ENCODE data around the gene IRX4.

The IRX4 gene

GRCh38 chr5:1864896-1865440 is 17.8 kb downstream of the IRX4 start:
- H3K4me3 ChIP-seq: no peak overlapping the region
- no peak overlapping the region for H3K9ac ChIP-seq (ENCODE audit: insufficient read length)
- TF ChIP-seq FOXP2 (optimal IDR thresholded peaks at IDR 0.05; ENCODE audit: control extremely low read depth, extremely low read length, insufficient read depth): no peak
- TF ChIP-seq POLR2AphosphoS5 (IDR thresholded peaks at IDR 0.05; ENCODE audit: borderline replicate concordance, low read depth, low read length): no peak
- TF ChIP-seq EZH2 (IDR thresholded peaks at IDR 0.05): no peak
- no peak overlapping the region for H3K27ac ChIP-seq
- H3K9me3 ChIP-seq (ENCODE audit: low read depth, low read length): no peaks in the 10 kb centered on the region
- no peaks in the 10 kb centered on the region for H3K36me3 ChIP-seq (ENCODE audit: insufficient read depth, low read length)
- DNase-seq (ENCODE audit: low read depth, low spot score): no peak

- Histone ChIP-seq H3K9ac (ENCODE audit: insufficient read length) (no peak overlapping the region), H3K27ac (no peak overlapping the region), H3K9me3 (ENCODE audit: low read depth, low read length) (no peaks in the 10 kb centered on the region), H3K36me3 (ENCODE audit: insufficient read depth, low read length) (no peaks in the 10 kb centered on the region), H3K4me3 (no peak overlapping the region)
- no peak for DNase-seq (ENCODE audit: low read depth, low spot score)
- no peak for TF ChIP-seq EZH2 (IDR thresholded peaks at IDR 0.05)
- no peak for TF ChIP-seq FOXP2 (optimal IDR thresholded peaks at IDR 0.05; ENCODE audit: control extremely low read depth, extremely low read length, insufficient read depth)
- TF ChIP-seq POLR2AphosphoS5 (IDR thresholded peaks at IDR 0.05; ENCODE audit: borderline replicate concordance, low read depth, low read length): no peak
Observed at GRCh38 chr5:1860949-1861348, 21.8 kb downstream of the IRX4 start.

DNA sequence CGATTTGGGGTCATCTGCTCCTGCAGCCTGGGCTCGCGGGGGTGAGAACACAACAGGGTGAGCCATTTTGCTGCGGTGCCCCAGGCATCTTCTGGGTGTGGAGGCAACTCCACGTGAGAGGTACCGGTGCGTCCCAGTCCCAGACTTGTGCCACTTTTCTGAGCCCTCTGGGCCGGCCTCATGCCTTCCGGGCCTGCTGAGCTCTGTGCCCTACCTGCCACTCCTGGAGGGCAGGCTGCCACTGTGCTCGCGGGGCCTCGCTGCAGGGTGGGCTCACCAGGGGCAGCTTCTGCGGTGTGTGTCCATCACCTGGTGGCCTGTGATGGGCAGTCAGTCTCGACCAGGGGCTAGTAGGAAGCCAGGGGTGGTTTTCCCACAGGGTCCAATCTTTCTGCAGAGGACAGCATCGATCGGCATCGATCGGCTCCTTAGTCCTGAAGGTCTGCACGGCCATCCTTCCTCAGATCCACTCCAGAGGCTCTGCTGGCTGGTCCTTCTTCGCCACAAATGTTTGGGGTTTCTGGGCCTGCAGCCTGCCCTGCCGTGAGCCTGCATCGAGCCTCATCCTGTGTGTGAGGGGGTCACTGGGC is 22.6 kb downstream of the IRX4 start:
- Histone ChIP-seq H3K36me3 (ENCODE audit: insufficient read depth, low read length) (no peaks in the 10 kb centered on the region), H3K9me3 (ENCODE audit: low read depth, low read length) (no peaks in the 10 kb centered on the region), H3K9ac (ENCODE audit: insufficient read length) (no peak overlapping the region), H3K27ac (no peak overlapping the region), H3K4me3 (no peak overlapping the region)
- no peak for DNase-seq (ENCODE audit: low read depth, low spot score)
- no peak for TF ChIP-seq EZH2 (IDR thresholded peaks at IDR 0.05)

DNA sequence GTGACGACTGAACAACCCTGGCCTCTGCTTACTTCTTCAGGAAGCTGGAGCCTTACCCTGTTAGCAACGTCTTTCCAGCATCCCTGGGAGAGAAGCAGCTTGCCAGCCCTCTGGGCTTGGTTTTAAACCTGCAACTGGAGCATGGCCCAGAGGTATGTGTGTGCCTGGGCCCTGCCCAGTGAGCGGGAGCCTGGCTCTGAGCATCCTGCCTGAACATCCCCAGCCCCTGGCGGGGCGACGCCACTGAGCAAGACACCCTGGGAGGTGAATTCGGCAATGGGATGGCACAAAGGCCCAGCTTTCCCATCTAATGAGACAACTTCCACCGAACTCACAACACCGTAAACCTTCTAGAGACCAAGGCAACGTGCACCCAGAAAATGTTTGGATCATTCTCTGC is 23.6 kb downstream of the IRX4 start:
- TF ChIP-seq FOXP2 (optimal IDR thresholded peaks at IDR 0.05; ENCODE audit: control extremely low read depth, extremely low read length, insufficient read depth) (no peak), POLR2AphosphoS5 (IDR thresholded peaks at IDR 0.05; ENCODE audit: borderline replicate concordance, low read depth, low read length) (no peak)
- H3K9ac ChIP-seq (ENCODE audit: insufficient read length): no peak overlapping the region

DNA sequence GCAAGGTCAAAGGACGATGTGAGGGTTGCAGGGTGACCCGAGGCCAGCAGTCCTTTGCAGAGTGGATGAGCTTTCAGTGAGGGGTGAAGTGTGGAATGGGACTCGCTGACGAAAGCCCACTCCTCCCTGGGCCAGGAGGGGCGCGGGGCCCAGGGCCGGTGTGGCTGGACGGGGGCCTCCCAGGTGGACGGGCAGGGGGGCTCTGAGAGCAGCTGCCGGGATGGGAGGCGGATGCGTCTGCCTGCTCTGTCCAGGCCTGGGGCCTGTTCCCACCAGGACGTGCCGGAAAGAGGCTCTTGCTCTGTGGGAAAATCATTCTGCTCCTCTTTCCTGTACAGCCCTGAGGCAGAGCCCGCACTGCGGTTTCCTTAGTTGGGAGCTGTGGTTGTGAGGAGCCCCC is 24.3 kb downstream of the IRX4 start:
- Histone ChIP-seq H3K9ac (ENCODE audit: insufficient read length) (no peak overlapping the region), H3K9me3 (ENCODE audit: low read depth, low read length) (no peaks in the 10 kb centered on the region), H3K36me3 (ENCODE audit: insufficient read depth, low read length) (no peaks in the 10 kb centered on the region), H3K27ac (no peak overlapping the region), H3K4me3 (no peak overlapping the region)
- DNase-seq (ENCODE audit: low read depth, low spot score): no peak
- TF ChIP-seq FOXP2 (optimal IDR thresholded peaks at IDR 0.05; ENCODE audit: control extremely low read depth, extremely low read length, insufficient read depth) (no peak), POLR2AphosphoS5 (IDR thresholded peaks at IDR 0.05; ENCODE audit: borderline replicate concordance, low read depth, low read length) (no peak), EZH2 (IDR thresholded peaks at IDR 0.05) (no peak)

More for the DNA sequence above, 23.6 kb downstream of the IRX4 start:
- Histone ChIP-seq H3K36me3 (ENCODE audit: insufficient read depth, low read length) (no peaks in the 10 kb centered on the region), H3K27ac (no peak overlapping the region), H3K4me3 (no peak overlapping the region), H3K9me3 (ENCODE audit: low read depth, low read length) (no peaks in the 10 kb centered on the region)
- DNase-seq (ENCODE audit: low read depth, low spot score): no peak

- Histone ChIP-seq H3K27ac (no peak overlapping the region), H3K9ac (ENCODE audit: insufficient read length) (no peak overlapping the region), H3K9me3 (ENCODE audit: low read depth, low read length) (no peaks in the 10 kb centered on the region), H3K4me3 (no peak overlapping the region), H3K36me3 (ENCODE audit: insufficient read depth, low read length) (no peaks in the 10 kb centered on the region)
- no peak for DNase-seq (ENCODE audit: low read depth, low spot score)
- no peak for TF ChIP-seq FOXP2 (optimal IDR thresholded peaks at IDR 0.05; ENCODE audit: control extremely low read depth, extremely low read length, insufficient read depth)
- TF ChIP-seq POLR2AphosphoS5 (IDR thresholded peaks at IDR 0.05; ENCODE audit: borderline replicate concordance, low read depth, low read length): no peak
- no peak for TF ChIP-seq EZH2 (IDR thresholded peaks at IDR 0.05)
Observed at GRCh38 chr5:1857256-1857600, 25.5 kb downstream of the IRX4 start.

- no peaks in the 10 kb centered on the region for H3K36me3 ChIP-seq (ENCODE audit: insufficient read depth, low read length)
- DNase-seq (ENCODE audit: low read depth, low spot score): no peak
- no peak overlapping the region for H3K27ac ChIP-seq
- no peak overlapping the region for H3K4me3 ChIP-seq
- no peaks in the 10 kb centered on the region for H3K9me3 ChIP-seq (ENCODE audit: low read depth, low read length)
- no peak overlapping the region for H3K9ac ChIP-seq (ENCODE audit: insufficient read length)
- no peak for TF ChIP-seq POLR2AphosphoS5 (IDR thresholded peaks at IDR 0.05; ENCODE audit: borderline replicate concordance, low read depth, low read length)
- TF ChIP-seq EZH2 (IDR thresholded peaks at IDR 0.05): no peak
Observed at GRCh38 chr5:1856596-1857255, 26.0 kb downstream of the IRX4 start.

DNA sequence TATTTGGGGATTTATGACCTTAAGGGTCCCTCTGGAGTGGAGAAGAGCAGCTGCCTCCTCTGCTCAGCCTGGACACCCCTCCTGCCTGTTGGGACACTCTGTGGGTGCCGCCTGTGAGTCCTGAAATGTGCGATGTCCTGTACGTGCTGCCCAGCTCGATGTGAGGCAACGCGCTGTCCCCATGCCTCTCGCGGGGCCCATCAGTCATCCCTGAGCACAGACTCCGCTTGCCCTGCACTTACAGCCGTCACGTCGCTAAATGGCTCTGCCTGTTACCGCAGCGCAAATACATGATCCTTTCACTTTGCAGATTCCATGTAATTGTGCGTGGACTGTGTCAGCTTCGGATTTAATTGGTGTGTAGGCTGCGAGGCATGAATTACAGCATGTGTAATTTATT is 27.1 kb downstream of the IRX4 start:
- H3K9ac ChIP-seq (ENCODE audit: insufficient read length): no peak overlapping the region
- no peak for DNase-seq (ENCODE audit: low read depth, low spot score)
- no peaks in the 10 kb centered on the region for H3K9me3 ChIP-seq (ENCODE audit: low read depth, low read length)
- H3K4me3 ChIP-seq: no peak overlapping the region
- H3K36me3 ChIP-seq (ENCODE audit: insufficient read depth, low read length): no peaks in the 10 kb centered on the region
- no peak overlapping the region for H3K27ac ChIP-seq
- TF ChIP-seq POLR2AphosphoS5 (IDR thresholded peaks at IDR 0.05; ENCODE audit: borderline replicate concordance, low read depth, low read length) (no peak), EZH2 (IDR thresholded peaks at IDR 0.05) (no peak), FOXP2 (optimal IDR thresholded peaks at IDR 0.05; ENCODE audit: control extremely low read depth, extremely low read length, insufficient read depth) (no peak)

DNA sequence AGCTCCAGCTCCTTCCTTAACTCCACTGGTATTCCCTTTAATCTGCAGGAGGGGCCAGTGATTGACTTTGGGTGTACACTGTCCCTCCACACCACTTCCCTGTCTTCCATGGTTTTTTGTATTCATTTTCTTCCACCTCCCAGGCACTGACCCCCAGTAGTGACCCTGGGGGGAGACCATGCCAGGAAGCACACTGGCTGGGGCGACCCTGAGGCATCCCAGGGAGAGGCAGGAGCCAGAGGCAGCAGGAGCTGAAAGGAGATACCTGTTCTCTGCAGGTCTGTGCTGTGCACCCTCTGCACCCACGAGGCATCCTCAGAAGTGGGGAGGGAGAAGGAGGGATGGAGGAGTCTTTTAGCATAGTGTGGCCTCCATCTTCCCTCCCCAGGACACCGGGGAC is 27.6 kb downstream of the IRX4 start:
- no peaks in the 10 kb centered on the region for H3K9me3 ChIP-seq (ENCODE audit: low read depth, low read length)
- H3K4me3 ChIP-seq: no peak overlapping the region
- no peak overlapping the region for H3K9ac ChIP-seq (ENCODE audit: insufficient read length)
- TF ChIP-seq POLR2AphosphoS5 (IDR thresholded peaks at IDR 0.05; ENCODE audit: borderline replicate concordance, low read depth, low read length): no peak
- no peak for TF ChIP-seq EZH2 (IDR thresholded peaks at IDR 0.05)
- TF ChIP-seq FOXP2 (optimal IDR thresholded peaks at IDR 0.05; ENCODE audit: control extremely low read depth, extremely low read length, insufficient read depth): no peak
- no peak overlapping the region for H3K27ac ChIP-seq
- DNase-seq (ENCODE audit: low read depth, low spot score): no peak
- no peaks in the 10 kb centered on the region for H3K36me3 ChIP-seq (ENCODE audit: insufficient read depth, low read length)
